DND-41 (cell line): ENCODE data around the gene HADH.
A peak's percentile ranks its signal among the peaks of the same experiment; 100 is the strongest.

ENCODE experiments used
- ATAC-seq: fragments of 200-7000 bp; cut with Tn5 transposase; 3 replicates; pipeline ENCODE4 v1.9.1; 2021; ENCODE audit warnings: low read depth; ENCODE audit not compliant: insufficient read depth
- DNase-seq: peaks from one replicate; pipeline ENCODE4 v3.0.0-alpha.2; 2020
- H2AFZ ChIP-seq: 2 replicates; pipeline ENCODE4 v1.6.0; 2012; ENCODE audit warnings: low read depth, low read length
- H3K27ac ChIP-seq: 2 replicates; pipeline ENCODE4 v1.5.1; 2012; ENCODE audit warnings: low read length, inconsistent platforms
- H3K27me3 ChIP-seq: fragments of 200-600 bp; sonication (generic); 2 replicates; pipeline ENCODE4 v1.6.0; 2012; ENCODE audit warnings: low read length, mild to moderate bottlenecking, inconsistent platforms; ENCODE audit not compliant: insufficient read depth, poor library complexity
- H3K36me3 ChIP-seq: 2 replicates; pipeline ENCODE4 v1.5.1; 2012; ENCODE audit warnings: low read length, inconsistent platforms; ENCODE audit not compliant: insufficient read depth
- H3K4me1 ChIP-seq: 2 replicates; pipeline ENCODE4 v1.5.1; 2012; ENCODE audit warnings: mild to moderate bottlenecking, low read length; ENCODE audit not compliant: insufficient read depth
- H3K4me2 ChIP-seq: 2 replicates; pipeline ENCODE4 v1.6.0; 2012; ENCODE audit warnings: mild to moderate bottlenecking, moderate library complexity, low read length, inconsistent platforms; ENCODE audit not compliant: insufficient read depth
- H3K4me3 ChIP-seq, 2 experiments: fragments of 200-600 bp in 1 of 2; shearing (Covaris generic) in 1 of 2; 2 replicates each; pipeline ENCODE4 v1.5.1; 2012 to 2016; ENCODE audit warnings: inconsistent platforms in 2 of 2, low read length in 2 of 2, mild to moderate bottlenecking in 2 of 2, low read depth in 1 of 2, moderate library complexity in 1 of 2
- H3K79me2 ChIP-seq: 2 replicates; pipeline ENCODE4 v1.6.0; 2012; ENCODE audit warnings: low read length, inconsistent platforms; ENCODE audit not compliant: insufficient read depth
- H3K9ac ChIP-seq: 2 replicates; pipeline ENCODE4 v1.6.0; 2012; ENCODE audit warnings: low read depth, mild to moderate bottlenecking, inconsistent platforms, low read length, moderate library complexity
- H3K9me3 ChIP-seq: 2 replicates; pipeline ENCODE4 v1.5.1; 2012; ENCODE audit warnings: low read length, moderate library complexity, mild to moderate bottlenecking, inconsistent platforms; ENCODE audit not compliant: insufficient read depth, severe bottlenecking
- H4K20me1 ChIP-seq: 2 replicates; pipeline ENCODE4 v1.6.0; 2012; ENCODE audit warnings: low read length; ENCODE audit not compliant: insufficient read depth
- CTCF ChIP-seq: IDR thresholded peaks from 2 replicates; pipeline ENCODE4 v1.5.1; 2012; ENCODE audit warnings: borderline replicate concordance, low read length, moderate library complexity, mild to moderate bottlenecking; ENCODE audit not compliant: poor library complexity, severe bottlenecking; ENCODE audit errors: extremely low read depth
- EZH2 ChIP-seq: IDR thresholded peaks from 3 replicates; pipeline ENCODE4 v1.6.1; 2012; ENCODE audit warnings: borderline replicate concordance, low read depth, mild to moderate bottlenecking, moderate library complexity, low read length, inconsistent platforms; ENCODE audit not compliant: severe bottlenecking

The HADH gene

GRCh38 chr4:108018040-108018883 lies 28.6 kb downstream of the HADH start:
- no peaks in the 10 kb centered on the region for H4K20me1 ChIP-seq
- peaks cover 10% of the 10 kb centered on the region for H3K79me2 ChIP-seq
- peak overlapping the region; percentile 50 for H3K27ac ChIP-seq
- ATAC-seq, result peak; percentile 84
- H2AFZ ChIP-seq, result no peak overlapping the region
- H3K4me2 ChIP-seq, result no peak overlapping the region
- DNase-seq, result peak; percentile 82
- peaks cover 13% of the 10 kb centered on the region for H3K4me1 ChIP-seq
- no peak overlapping the region for H3K4me3 ChIP-seq
- H3K36me3 ChIP-seq, result peaks cover 90% of the 10 kb centered on the region
- H3K27me3 ChIP-seq, result no peaks in the 10 kb centered on the region
- H3K9ac ChIP-seq, result no peak overlapping the region
- H3K9me3 ChIP-seq, result no peaks in the 10 kb centered on the region
- TF ChIP-seq CTCF (peak; percentile 97), EZH2 (no peak)

- Histone ChIP-seq H3K79me2 (peaks cover 9% of the 10 kb centered on the region), H3K4me3 (no peak overlapping the region), H2AFZ (no peak overlapping the region), H3K36me3 (peaks cover 90% of the 10 kb centered on the region), H4K20me1 (no peaks in the 10 kb centered on the region), H3K9me3 (no peaks in the 10 kb centered on the region), H3K4me2 (no peak overlapping the region), H3K9ac (no peak overlapping the region), H3K4me1 (peaks cover 13% of the 10 kb centered on the region), H3K27ac (no peak overlapping the region; the same call in 1 of the 2 replicates), H3K27me3 (no peaks in the 10 kb centered on the region)
- TF ChIP-seq CTCF (no peak), EZH2 (no peak)
- no peak for ATAC-seq
- no peak for DNase-seq
Observed at GRCh38 chr4:108018884-108019187, 29.1 kb downstream of the HADH start.

GRCh38 chr4:108024085-108024877 lies 34.6 kb downstream of the HADH start:
- ATAC-seq (no peak), DNase-seq (no peak)
- H3K9me3 ChIP-seq, result no peaks in the 10 kb centered on the region
- no peak overlapping the region for H3K27ac ChIP-seq
- no peak for TF ChIP-seq EZH2
- no peak for TF ChIP-seq CTCF
- H3K4me1 ChIP-seq, result no peaks in the 10 kb centered on the region
- peaks cover 92% of the 10 kb centered on the region for H3K36me3 ChIP-seq
- H3K4me3 ChIP-seq, result no peak overlapping the region
- H4K20me1 ChIP-seq, result no peaks in the 10 kb centered on the region
- H2AFZ ChIP-seq, result no peak overlapping the region
- peaks cover 7% of the 10 kb centered on the region for H3K79me2 ChIP-seq
- H3K4me2 ChIP-seq, result no peak overlapping the region
- H3K9ac ChIP-seq, result no peak overlapping the region
- H3K27me3 ChIP-seq, result no peaks in the 10 kb centered on the region
